Transverse colon (tissue), 4 donors: ENCODE results near the gene CELA2A. TPM values are rescaled to one million over a fixed set of nuclear protein-coding genes. Genes with fewer than 3 reads are reported as not detected.

Experiments
- DNase-seq: peaks from one replicate; pipeline ENCODE4 v3.0.0-alpha.2; 2019
- H3K27ac ChIP-seq, 4 donors: fragments of 200-600 bp; sonication (generic); 2 replicates each; pipeline ENCODE4 v1.5.1; 2016 to 2018; ENCODE audit warnings: inconsistent platforms in 4 of 4
- H3K27me3 ChIP-seq: fragments of 200-600 bp; sonication (generic); 2 replicates; pipeline ENCODE4 v1.5.1; 2017; ENCODE audit warnings: inconsistent platforms
- H3K36me3 ChIP-seq, 4 donors: fragments of 200-600 bp; sonication (generic); 2 replicates each; pipeline ENCODE4 v1.5.1; 2017 to 2019; ENCODE audit warnings: inconsistent platforms in 4 of 4
- H3K4me1 ChIP-seq, 4 donors: fragments of 200-600 bp; sonication (generic); 2 replicates each; pipeline ENCODE4 v1.5.1; 2017 to 2020; ENCODE audit warnings: inconsistent platforms in 4 of 4
- H3K4me3 ChIP-seq, 4 donors: fragments of 200-600 bp; sonication (generic); 1 replicate in 1 of 4; 2 replicates in 3 of 4; pipeline versions ENCODE4 v1.5.1 to v1.6.1; 2017 to 2019; ENCODE audit warnings: inconsistent platforms in 4 of 4
- H3K9me3 ChIP-seq, 2 donors: fragments of 200-600 bp; sonication (generic); 2 replicates each; pipeline ENCODE4 v1.5.1; 2017 to 2019; ENCODE audit warnings: inconsistent platforms in 2 of 2
- EP300 ChIP-seq: sonication (generic); formaldehyde crosslinking; IDR thresholded peaks from one replicate; pipeline ENCODE4 v1.6.1; 2017; ENCODE audit warnings: antibody characterized with exemption, low read depth
- POLR2A ChIP-seq: fragments of 450-650 bp; IDR thresholded peaks from one replicate; pipeline ENCODE4 v1.6.1; 2016; ENCODE audit warnings: antibody characterized with exemption, mild to moderate bottlenecking, moderate library complexity
- POLR2AphosphoS5 ChIP-seq, 3 donors: sonication (generic); formaldehyde crosslinking; IDR thresholded peaks; one replicate each; pipeline ENCODE4 v1.6.1; 2016; ENCODE audit warnings: antibody characterized with exemption in 3 of 3
- WGBS, 2 donors: methylation state at CpG; one replicate each; pipeline ENCODE4 v1.1.5; 2018; ENCODE audit warnings: low coverage in 1 of 2; 5-methylcytosine and 5-hydroxymethylcytosine counted together
- in situ Hi-C, 4 donors: fragments of 200-750 bp; cut with MboI; loops; one replicate each; pipeline versions ENCODE4 v1.15.0 to v1.15.1; 2017; ENCODE audit warnings: low sequenced_read_pairs in 3 of 4, low pct_ligation_motif_present in 1 of 4, low pct_unique_long_range_greater_than_20kb in 1 of 4
- intact Hi-C: fragments of 100-400 bp; cut with DNase I; formaldehyde crosslinking; loops from one replicate; pipeline ENCODE4 v1.15.1; 2023; ENCODE audit warnings: low total_unique reads
- total RNA-seq, 4 donors: library from RNA; depleted of rRNA; stranded (reverse); fragments of >200 nt; gene quantifications; one replicate each; pipeline ENCODE4 v1.1.0, GENCODE V29; 2016
- TF ChIP-seq, protein P1 (sequence below), 5 experiments: fragments of 200-600 bp in 3 of 5; fragments of 450-650 bp in 2 of 5; sonication (generic) in 3 of 5; IDR thresholded peaks; 1 replicate in 2 of 5; 2 replicates in 3 of 5; pipeline ENCODE4 v1.5.1; 2016 to 2017; ENCODE audit warnings: antibody characterized with exemption in 5 of 5, inconsistent platforms in 3 of 5, mild to moderate bottlenecking in 2 of 5, moderate library complexity in 1 of 5

The CELA2A gene
- total RNA-seq, 4 donors from 2014 or later, result not detected

- Histone ChIP-seq H3K4me1 (peaks cover 28 to 55% (median 35%) of the 10 kb centered on the region in 4 donors), H3K9me3 (no peaks in the 10 kb centered on the region), H3K4me3 (no peak overlapping the region), H3K36me3 (peaks cover 0 to 6% (median 0%) of the 10 kb centered on the region in 4 donors), H3K27me3 (no peaks in the 10 kb centered on the region), H3K27ac (peak overlapping the region in 3 of 4 donors; percentile 6 to 37 (median 21))
- intact Hi-C loops (loop anchor here (10.0 kb wide), 1 partner anchor 305 kb away; no protein-coding TSS in a partner anchor), in situ Hi-C loops (loop anchor here (5.0 to 25.0 kb wide), 4 partner anchors 92 to 292 kb away; no protein-coding TSS in a partner anchor)
- TF ChIP-seq, protein P1, sequence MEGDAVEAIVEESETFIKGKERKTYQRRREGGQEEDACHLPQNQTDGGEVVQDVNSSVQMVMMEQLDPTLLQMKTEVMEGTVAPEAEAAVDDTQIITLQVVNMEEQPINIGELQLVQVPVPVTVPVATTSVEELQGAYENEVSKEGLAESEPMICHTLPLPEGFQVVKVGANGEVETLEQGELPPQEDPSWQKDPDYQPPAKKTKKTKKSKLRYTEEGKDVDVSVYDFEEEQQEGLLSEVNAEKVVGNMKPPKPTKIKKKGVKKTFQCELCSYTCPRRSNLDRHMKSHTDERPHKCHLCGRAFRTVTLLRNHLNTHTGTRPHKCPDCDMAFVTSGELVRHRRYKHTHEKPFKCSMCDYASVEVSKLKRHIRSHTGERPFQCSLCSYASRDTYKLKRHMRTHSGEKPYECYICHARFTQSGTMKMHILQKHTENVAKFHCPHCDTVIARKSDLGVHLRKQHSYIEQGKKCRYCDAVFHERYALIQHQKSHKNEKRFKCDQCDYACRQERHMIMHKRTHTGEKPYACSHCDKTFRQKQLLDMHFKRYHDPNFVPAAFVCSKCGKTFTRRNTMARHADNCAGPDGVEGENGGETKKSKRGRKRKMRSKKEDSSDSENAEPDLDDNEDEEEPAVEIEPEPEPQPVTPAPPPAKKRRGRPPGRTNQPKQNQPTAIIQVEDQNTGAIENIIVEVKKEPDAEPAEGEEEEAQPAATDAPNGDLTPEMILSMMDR (IDR thresholded peaks at IDR 0.05), result no peak
- no peak for TF ChIP-seq POLR2A
- TF ChIP-seq POLR2AphosphoS5 (IDR thresholded peaks at IDR 0.05), result no peak
- TF ChIP-seq EP300, result no peak
- DNase-seq, result no peak
- 81 to 90% methylated on average over 4 to 19 of the region's 19 CpGs for WGBS, 2 donors
Observed at GRCh38 chr1:15429701-15430149, 26.8 kb upstream of the CELA2A start.

DNA sequence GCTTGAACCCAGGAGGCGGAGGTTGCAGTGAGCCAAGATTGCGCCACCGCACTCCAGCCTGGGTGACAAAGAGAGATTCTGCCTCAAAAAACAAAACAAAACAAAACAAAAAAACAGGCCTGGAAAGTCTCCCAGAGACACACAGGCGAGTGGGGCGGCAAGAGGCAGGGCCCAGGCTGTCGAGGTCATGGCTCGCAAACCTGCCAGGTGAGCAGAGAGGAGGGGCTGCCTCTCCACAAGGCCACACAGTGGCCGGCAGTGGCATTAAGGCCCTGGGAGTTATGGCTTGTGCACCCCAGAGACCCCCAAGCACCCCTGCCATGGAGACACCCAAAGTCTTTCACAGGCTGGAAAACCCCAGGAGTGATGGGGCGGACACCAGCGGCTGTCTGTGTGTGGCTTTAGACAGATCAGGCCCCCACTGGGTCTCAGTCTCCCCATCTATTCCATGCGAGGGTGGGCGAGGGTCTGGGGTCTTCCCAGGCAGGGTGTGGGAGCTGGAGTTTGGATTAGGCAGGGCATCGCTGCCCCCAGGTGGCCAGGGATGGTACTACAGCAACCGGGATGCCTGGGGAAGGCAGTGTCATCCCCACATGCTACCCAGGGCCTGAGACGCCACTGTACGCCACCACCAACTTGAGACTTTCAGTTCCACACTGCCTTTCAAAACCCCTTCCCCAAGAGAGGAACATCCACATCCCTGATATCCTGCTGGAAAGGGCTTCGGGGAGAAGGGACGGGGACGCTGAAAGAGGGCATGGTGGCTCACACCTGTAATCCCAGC is 25.6 kb upstream of the CELA2A start:
- Histone ChIP-seq H3K9me3 (no peaks in the 10 kb centered on the region), H3K27ac (peak overlapping the region in 3 of 4 donors; percentile 37 to 52 (median 41)), H3K4me1 (peaks cover 16 to 42% (median 22%) of the 10 kb centered on the region in 4 donors), H3K27me3 (no peaks in the 10 kb centered on the region), H3K4me3 (no peak overlapping the region), H3K36me3 (peaks cover 0 to 6% (median 0%) of the 10 kb centered on the region in 4 donors)
- intact Hi-C loops, result loop anchor here (10.0 kb wide), 1 partner anchor 306 kb away; no protein-coding TSS in a partner anchor
- 54 to 93% methylated on average over 3 to 18 of the region's 19 CpGs for WGBS, 2 donors
- in situ Hi-C loops, result loop anchor here in 3 of 4 donors (5.0 to 25.0 kb wide), 3 partner anchors 96 to 294 kb away; no protein-coding TSS in a partner anchor
- DNase-seq, result peak; percentile 83
- TF ChIP-seq POLR2AphosphoS5 (IDR thresholded peaks at IDR 0.05), result peak in 1 of 3 donors; percentile 25
- no peak for TF ChIP-seq EP300
- peak; percentile 25 for TF ChIP-seq POLR2A
- TF ChIP-seq, protein P1 (IDR thresholded peaks at IDR 0.05), result peak; percentile 96 to 98 (median 97)

- H3K4me1 ChIP-seq, result peaks cover 10 to 36% (median 16%) of the 10 kb centered on the region in 4 donors
- WGBS, 2 donors, result 70% methylated on average over 4 of the region's 4 CpGs; no CpG with 5 or more reads in 1 of the 2 donors
- intact Hi-C loops, result loop anchor here (10.0 kb wide), 1 partner anchor 307 kb away; no protein-coding TSS in a partner anchor
- DNase-seq, result no peak
- H3K9me3 ChIP-seq, result no peaks in the 10 kb centered on the region
- H3K27ac ChIP-seq, result peak overlapping the region in 1 of 4 donors; percentile 52
- no peak overlapping the region for H3K4me3 ChIP-seq
- no peak for TF ChIP-seq EP300
- H3K27me3 ChIP-seq, result no peaks in the 10 kb centered on the region
- in situ Hi-C loops, result loop anchor here in 3 of 4 donors (5.0 to 25.0 kb wide), 3 partner anchors 97 to 294 kb away; no protein-coding TSS in a partner anchor
- peaks cover 0 to 6% (median 0%) of the 10 kb centered on the region in 4 donors for H3K36me3 ChIP-seq
Observed at GRCh38 chr1:15431571-15431948, 25.0 kb upstream of the CELA2A start.

- TF ChIP-seq POLR2A (peak; percentile 7), EP300 (no peak), POLR2AphosphoS5 (IDR thresholded peaks at IDR 0.05) (no peak)
- TF ChIP-seq, protein P1 (IDR thresholded peaks at IDR 0.05), result no peak
- Histone ChIP-seq H3K4me1 (peaks cover 2 to 29% (median 9%) of the 10 kb centered on the region in 4 donors), H3K4me3 (no peak overlapping the region), H3K9me3 (no peaks in the 10 kb centered on the region), H3K36me3 (peaks cover 0 to 6% (median 0%) of the 10 kb centered on the region in 4 donors), H3K27ac (peak overlapping the region in 2 of 4 donors; percentile 10 to 11), H3K27me3 (no peaks in the 10 kb centered on the region)
- in situ Hi-C loops, result loop anchor here in 3 of 4 donors (5.0 to 25.0 kb wide), 3 partner anchors 98 to 295 kb away; no protein-coding TSS in a partner anchor
- 42% methylated on average over 9 of the region's 9 CpGs; no CpG with 5 or more reads in 1 of the 2 donors for WGBS, 2 donors
- intact Hi-C loops, result loop anchor here (1.0 to 10.0 kb wide), 2 partner anchors 109 to 308 kb away; no protein-coding TSS in a partner anchor
- no peak for DNase-seq
Observed at GRCh38 chr1:15432324-15432723, 24.2 kb upstream of the CELA2A start.
